Epithelial cell of proximal tubule (primary cell): ENCODE data around the gene STUM. TPM values are rescaled to one million over a fixed set of nuclear protein-coding genes. Genes with fewer than 3 reads are reported as not detected.

Source experiments
- DNase-seq: peaks from one replicate; pipeline ENCODE4 v3.0.0-alpha.2; 2011; ENCODE audit warnings: low read depth
- H3K4me3 ChIP-seq: 2 replicates; pipeline ENCODE4 v1.5.1; 2011; ENCODE audit warnings: low read depth, mild to moderate bottlenecking, low read length
- total RNA-seq: library from RNA; depleted of rRNA; stranded (reverse); fragments of >200 nt; gene quantifications from 2 replicates; pipeline ENCODE4 v1.2.3, GENCODE V29; 2015
- TF ChIP-seq, protein P1 (sequence below): conservative IDR thresholded peaks from 2 replicates; pipeline ENCODE4 v1.5.1; 2012; ENCODE audit warnings: low read depth, mild to moderate bottlenecking, low read length

STUM gene
- total RNA-seq, 1 donor from 2014 or later = under 0.01 TPM

- no peak overlapping the region for H3K4me3 ChIP-seq
- no peak for DNase-seq
- TF ChIP-seq, protein P1, sequence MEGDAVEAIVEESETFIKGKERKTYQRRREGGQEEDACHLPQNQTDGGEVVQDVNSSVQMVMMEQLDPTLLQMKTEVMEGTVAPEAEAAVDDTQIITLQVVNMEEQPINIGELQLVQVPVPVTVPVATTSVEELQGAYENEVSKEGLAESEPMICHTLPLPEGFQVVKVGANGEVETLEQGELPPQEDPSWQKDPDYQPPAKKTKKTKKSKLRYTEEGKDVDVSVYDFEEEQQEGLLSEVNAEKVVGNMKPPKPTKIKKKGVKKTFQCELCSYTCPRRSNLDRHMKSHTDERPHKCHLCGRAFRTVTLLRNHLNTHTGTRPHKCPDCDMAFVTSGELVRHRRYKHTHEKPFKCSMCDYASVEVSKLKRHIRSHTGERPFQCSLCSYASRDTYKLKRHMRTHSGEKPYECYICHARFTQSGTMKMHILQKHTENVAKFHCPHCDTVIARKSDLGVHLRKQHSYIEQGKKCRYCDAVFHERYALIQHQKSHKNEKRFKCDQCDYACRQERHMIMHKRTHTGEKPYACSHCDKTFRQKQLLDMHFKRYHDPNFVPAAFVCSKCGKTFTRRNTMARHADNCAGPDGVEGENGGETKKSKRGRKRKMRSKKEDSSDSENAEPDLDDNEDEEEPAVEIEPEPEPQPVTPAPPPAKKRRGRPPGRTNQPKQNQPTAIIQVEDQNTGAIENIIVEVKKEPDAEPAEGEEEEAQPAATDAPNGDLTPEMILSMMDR = no peak
These were observed 2.7 kb downstream of the STUM start for GRCh38 chr1:226551299-226551698.

DNA sequence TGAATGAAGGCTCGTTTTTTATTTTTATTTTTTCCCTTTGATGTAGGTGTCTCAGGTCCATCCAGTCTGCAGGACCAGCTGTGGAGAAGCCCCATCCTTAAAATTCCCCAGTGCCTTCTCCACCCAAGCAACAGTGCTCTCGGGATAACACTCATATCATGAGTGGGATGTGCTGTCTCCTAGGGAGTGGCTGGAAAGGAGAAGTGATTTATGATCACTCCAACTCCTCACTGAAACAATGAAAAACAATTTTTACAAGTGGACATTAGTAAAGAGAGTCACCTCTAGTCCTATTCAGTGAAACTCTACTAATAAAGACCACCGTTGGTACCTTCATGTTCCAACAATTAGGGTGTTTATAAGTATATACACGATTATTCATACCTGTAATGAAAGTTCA lies 3.5 kb downstream of the STUM start:
- H3K4me3 ChIP-seq = no peak overlapping the region
- no peak for DNase-seq
- TF ChIP-seq, protein P1 = no peak

GRCh38 chr1:226553266-226553923 lies 4.8 kb downstream of the STUM start:
- H3K4me3 ChIP-seq = no peak overlapping the region
- DNase-seq = no peak
- TF ChIP-seq, protein P1 = no peak

DNA sequence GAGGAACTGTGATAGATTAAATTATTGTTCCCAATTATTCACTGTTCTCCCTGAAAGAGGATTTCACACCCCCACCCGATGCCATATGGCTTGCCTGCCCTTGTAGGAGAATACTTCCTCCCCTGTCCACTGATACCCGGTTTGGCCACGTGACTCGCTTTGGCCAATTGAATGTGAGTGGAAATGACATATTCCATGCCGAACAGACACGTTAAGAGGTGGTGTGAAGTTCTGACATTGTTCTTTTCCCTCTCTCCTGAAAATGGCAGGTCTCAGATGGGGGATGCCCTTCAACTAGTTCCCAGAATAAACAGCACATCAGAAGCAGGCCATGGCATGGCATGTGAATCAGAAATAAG lies 5.3 kb downstream of the STUM start:
- TF ChIP-seq, protein P1 = no peak
- H3K4me3 ChIP-seq = no peak overlapping the region
- no peak for DNase-seq

DNA sequence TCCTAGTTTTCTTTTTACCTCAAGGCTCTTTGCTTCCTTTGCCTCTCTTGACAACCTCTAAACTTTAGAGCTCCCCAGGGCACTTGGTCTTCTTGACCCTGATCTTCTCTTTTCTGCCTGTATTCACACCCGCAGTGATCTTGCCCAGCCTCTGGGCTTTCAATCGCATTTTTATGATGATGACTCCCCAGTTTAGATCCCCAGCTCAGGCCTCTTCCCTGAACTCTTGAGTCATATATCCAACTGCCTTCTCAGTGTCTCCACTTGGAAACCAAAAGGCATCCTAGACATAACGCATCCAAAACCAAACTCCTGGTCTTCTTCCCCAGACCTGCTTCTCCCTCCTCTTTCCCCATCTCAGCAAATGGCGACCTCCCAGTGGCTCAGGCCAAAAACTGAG lies 6.5 kb downstream of the STUM start:
- no peak for DNase-seq
- no peak overlapping the region for H3K4me3 ChIP-seq
- TF ChIP-seq, protein P1 = no peak

DNA sequence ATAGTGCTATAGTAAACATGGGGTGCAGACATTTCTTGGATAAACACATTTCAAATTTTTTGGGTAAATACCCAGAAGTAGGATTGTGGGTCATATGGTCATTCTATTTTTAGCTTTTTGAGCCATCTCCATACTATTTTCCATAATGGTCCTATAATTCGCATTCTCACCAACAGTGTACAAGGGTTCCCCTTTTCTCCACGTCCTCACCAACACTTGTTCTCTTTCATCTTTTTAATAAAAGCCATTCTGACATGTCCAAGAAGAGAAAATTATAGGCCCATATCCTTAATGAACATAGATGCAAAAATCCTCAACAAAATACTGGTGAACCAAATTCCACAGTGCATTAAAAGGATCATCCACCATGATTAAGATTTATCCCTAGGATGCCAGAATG lies 8.9 kb downstream of the STUM start:
- no peak overlapping the region for H3K4me3 ChIP-seq
- no peak for DNase-seq
- TF ChIP-seq, protein P1 = no peak

DNA sequence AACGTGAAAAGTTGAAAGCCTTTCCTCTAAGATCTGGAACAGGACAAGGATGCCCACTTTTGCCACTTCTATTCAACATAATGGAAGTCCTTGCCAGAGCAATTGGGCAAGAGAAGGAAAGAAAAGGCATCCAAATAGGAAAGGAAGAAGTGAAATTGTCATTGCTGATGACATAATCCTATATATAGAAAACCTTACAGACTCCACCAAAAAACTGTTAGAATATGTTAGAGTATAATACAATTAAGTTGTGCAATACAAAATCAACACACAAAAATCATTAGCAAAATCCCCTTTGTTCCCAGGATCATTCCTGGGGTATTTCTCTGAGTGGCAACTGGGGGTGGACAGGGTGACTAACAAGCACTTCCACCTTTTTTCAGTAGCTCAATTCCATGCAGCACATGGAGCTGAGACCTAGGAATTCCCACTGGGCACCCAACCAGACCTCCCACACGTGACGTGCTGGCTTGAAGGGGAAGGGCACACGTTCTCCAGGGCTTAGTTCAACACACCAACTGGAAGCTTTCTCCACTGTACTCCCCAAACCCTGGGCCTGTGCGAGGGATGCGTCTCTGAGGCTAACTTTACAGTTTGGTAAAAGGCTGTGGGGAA lies 9.6 kb downstream of the STUM start:
- DNase-seq = no peak
- TF ChIP-seq, protein P1 = no peak
- H3K4me3 ChIP-seq = no peak overlapping the region
